ENCODE measurements around the gene ARRDC1. TPM values are rescaled to one million over a fixed set of nuclear protein-coding genes. Genes with fewer than 3 reads are reported as not detected.

The ARRDC1 gene
- total and polyA plus RNA-seq, 9 of the 15 experiments (the other 6 are each of a cell fraction or from before 2014, with no cell fraction given) = 0.21 to 45.3 (median 18.6) TPM

GRCh38 chr9:137590469-137591383 is 14.8 kb upstream of the ARRDC1 start, which contains the start of gene ZMYND19 (continued):
- TF ChIP-seq RREB1 (CRISPR knock-in tag; IDR thresholded peaks at IDR 0.05) (no peak), ZNF282 (CRISPR knock-in tag; IDR thresholded peaks at IDR 0.05) (peak; percentile 88; the same call in 1 of the 2 replicates), RFX1 (IDR thresholded peaks at IDR 0.05) (no peak), EWSR1 (IDR thresholded peaks at IDR 0.05; ENCODE audit: borderline replicate concordance, low read depth, partially characterized antibody) (no peak), SMARCA4 (IDR thresholded peaks at IDR 0.05) (no peak), DDX20 (tag; IDR thresholded peaks at IDR 0.05; ENCODE audit: low read depth) (no peak), IFI16 (CRISPR knock-in tag; IDR thresholded peaks at IDR 0.05) (no peak), ZSCAN29 (IDR thresholded peaks at IDR 0.05) (no peak), NFIX (CRISPR knock-in tag; IDR thresholded peaks at IDR 0.05; ENCODE audit: low read depth) (no peak), NFE2L1 (tag; IDR thresholded peaks at IDR 0.05; ENCODE audit: borderline replicate concordance, low read depth) (no peak), NEUROD1 (IDR thresholded peaks at IDR 0.05; ENCODE audit: borderline replicate concordance, low read depth, low read length, partially characterized antibody) (no peak), ZNF124 (CRISPR knock-in tag; IDR thresholded peaks at IDR 0.05) (no peak), POLR3G (IDR thresholded peaks at IDR 0.05; ENCODE audit: extremely low read depth, insufficient read length, insufficient replicate concordance) (no peak), ZNF584 (CRISPR knock-in tag; IDR thresholded peaks at IDR 0.05; ENCODE audit: low read depth) (no peak), TBL1XR1 (IDR thresholded peaks at IDR 0.05; ENCODE audit: low read length in 2 of 2) (no peak), ARID2 (IDR thresholded peaks at IDR 0.05) (no peak), SMC3 (conservative IDR thresholded peaks at IDR 0.05; ENCODE audit: insufficient read depth, low read depth, low read length) (no peak), POLR2A (conservative IDR thresholded peaks at IDR 0.05) (peak; percentile 63), FUS (optimal IDR thresholded peaks at IDR 0.05; ENCODE audit: low read depth, low read length) (no peak), ZNF23 (CRISPR knock-in tag; IDR thresholded peaks at IDR 0.05) (no peak), ELF2 (CRISPR knock-in tag; IDR thresholded peaks at IDR 0.05) (no peak), ZKSCAN1 (IDR thresholded peaks at IDR 0.05; ENCODE audit: low read depth, low read length) (no peak), ZC3H8 (IDR thresholded peaks at IDR 0.05) (no peak), ZBTB43 (CRISPR knock-in tag; IDR thresholded peaks at IDR 0.05) (no peak; the same call in 1 of the 2 replicates)

Data from K562 (cell line).